Type B pancreatic cell (in vitro differentiated cells): ENCODE results near the gene THEM5. TPM values are rescaled to one million over a fixed set of nuclear protein-coding genes. Genes with fewer than 3 reads are reported as not detected.

Experiments used
- DNase-seq: peaks from one replicate; pipeline ENCODE4 v3.0.0; 2021; ENCODE audit warnings: mixed read lengths; ENCODE audit not compliant: unreplicated experiment; ENCODE audit errors: extremely low spot score
- H3K27ac Mint-ChIP-seq: 2 replicates; pipeline ENCODE4 v1.8.0; 2021; ENCODE audit warnings: mild to moderate bottlenecking, mixed read lengths
- H3K27me3 Mint-ChIP-seq: 2 replicates; pipeline ENCODE4 v1.8.0; 2021; ENCODE audit warnings: mixed read lengths
- H3K36me3 Mint-ChIP-seq: 2 replicates; pipeline ENCODE4 v1.8.0; 2021; ENCODE audit warnings: mixed read lengths
- H3K4me1 Mint-ChIP-seq: one replicate; pipeline ENCODE4 v1.8.0; 2021; ENCODE audit warnings: mixed read lengths; ENCODE audit not compliant: unreplicated experiment
- H3K4me3 Mint-ChIP-seq: 2 replicates; pipeline ENCODE4 v1.8.0; 2021; ENCODE audit warnings: mild to moderate bottlenecking, mixed read lengths
- H3K9me3 Mint-ChIP-seq: 2 replicates; pipeline ENCODE4 v1.8.0; 2021; ENCODE audit warnings: mixed read lengths
- CTCF ChIP-seq: fragments of 200-600 bp; sonication (generic); conservative IDR thresholded peaks from 2 replicates; pipeline ENCODE4 v1.5.0; 2021; ENCODE audit warnings: antibody characterized with exemption, mild to moderate bottlenecking
- total RNA-seq: library from RNA; stranded (reverse); gene quantifications from 2 replicates; pipeline ENCODE4 v1.2.1, GENCODE V29; 2021; ENCODE audit warnings: low replicate concordance

THEM5 gene
- total RNA-seq, 1 donor from 2014 or later = not detected

- Mint-ChIP-seq H3K9me3 (no peaks in the 10 kb centered on the region), H3K4me1 (peaks cover 7% of the 10 kb centered on the region), H3K27me3 (peaks cover 64% of the 10 kb centered on the region), H3K36me3 (no peaks in the 10 kb centered on the region), H3K27ac (no peak overlapping the region), H3K4me3 (no peak overlapping the region)
- no peak for TF ChIP-seq CTCF
- no peak for DNase-seq
Observed at GRCh38 chr1:151803915-151804314, 49.6 kb downstream of the THEM5 start.

GRCh38 chr1:151803164-151803563 is 50.3 kb downstream of the THEM5 start:
- Mint-ChIP-seq H3K36me3 (no peaks in the 10 kb centered on the region), H3K4me1 (peaks cover 7% of the 10 kb centered on the region), H3K27me3 (peaks cover 63% of the 10 kb centered on the region), H3K27ac (no peak overlapping the region), H3K9me3 (no peaks in the 10 kb centered on the region), H3K4me3 (no peak overlapping the region)
- DNase-seq = no peak
- no peak for TF ChIP-seq CTCF

- Mint-ChIP-seq H3K27ac (no peak overlapping the region), H3K36me3 (no peaks in the 10 kb centered on the region), H3K4me3 (no peak overlapping the region), H3K27me3 (peaks cover 56% of the 10 kb centered on the region), H3K4me1 (peaks cover 7% of the 10 kb centered on the region), H3K9me3 (no peaks in the 10 kb centered on the region)
- no peak for DNase-seq
- TF ChIP-seq CTCF = no peak
Observed at GRCh38 chr1:151802372-151802771, 51.1 kb downstream of the THEM5 start.

- Mint-ChIP-seq H3K4me1 (peaks cover 7% of the 10 kb centered on the region), H3K36me3 (no peaks in the 10 kb centered on the region), H3K27ac (no peak overlapping the region), H3K27me3 (peaks cover 60% of the 10 kb centered on the region), H3K4me3 (no peak overlapping the region), H3K9me3 (no peaks in the 10 kb centered on the region)
- no peak for DNase-seq
- TF ChIP-seq CTCF = no peak
Observed at GRCh38 chr1:151801846-151802245, 51.7 kb downstream of the THEM5 start.

- Mint-ChIP-seq H3K36me3 (no peaks in the 10 kb centered on the region), H3K27ac (no peak overlapping the region), H3K27me3 (peaks cover 60% of the 10 kb centered on the region), H3K4me1 (peaks cover 7% of the 10 kb centered on the region), H3K4me3 (no peak overlapping the region), H3K9me3 (no peaks in the 10 kb centered on the region)
- DNase-seq = no peak
- TF ChIP-seq CTCF = no peak
Observed at GRCh38 chr1:151801310-151801820, 52.1 kb downstream of the THEM5 start.

- Mint-ChIP-seq H3K4me3 (no peak overlapping the region), H3K27me3 (peaks cover 60% of the 10 kb centered on the region), H3K9me3 (no peaks in the 10 kb centered on the region), H3K36me3 (no peaks in the 10 kb centered on the region), H3K27ac (no peak overlapping the region), H3K4me1 (peaks cover 7% of the 10 kb centered on the region)
- DNase-seq = no peak
- TF ChIP-seq CTCF = no peak
Observed at GRCh38 chr1:151800830-151801229, 52.7 kb downstream of the THEM5 start.
